GM23248 (cell line): ENCODE data around the gene KRT84. TPM values are rescaled to one million over a fixed set of nuclear protein-coding genes. Genes with fewer than 3 reads are reported as not detected.

Experiments used
- DNase-seq: peaks from one replicate; pipeline ENCODE4 v3.0.0-alpha.2; 2015
- H2AFZ ChIP-seq: fragments of 200-600 bp; sonication (generic); 2 replicates; pipeline ENCODE4 v1.6.1; 2016; ENCODE audit warnings: antibody characterized with exemption
- H3F3A ChIP-seq: fragments of 200-600 bp; sonication (generic); 2 replicates; pipeline ENCODE4 v1.6.1; 2016; ENCODE audit warnings: mild to moderate bottlenecking, antibody characterized with exemption, mixed run types; ENCODE audit not compliant: insufficient read depth
- H3K27ac ChIP-seq: fragments of 200-600 bp; sonication (generic); 2 replicates; pipeline ENCODE4 v1.5.1; 2016; ENCODE audit warnings: mild to moderate bottlenecking
- H3K27me3 ChIP-seq: fragments of 200-600 bp; sonication (generic); replicated peaks from 2 replicates; pipeline ENCODE4 v1.6.1; 2016; ENCODE audit warnings: mild to moderate bottlenecking; ENCODE audit not compliant: insufficient read depth
- H3K36me3 ChIP-seq: fragments of 200-600 bp; sonication (generic); 2 replicates; pipeline ENCODE4 v1.6.1; 2016; ENCODE audit warnings: low read depth, mild to moderate bottlenecking
- H3K4me1 ChIP-seq: fragments of 200-600 bp; sonication (generic); 2 replicates; pipeline ENCODE4 v1.6.1; 2016; ENCODE audit warnings: mild to moderate bottlenecking; ENCODE audit not compliant: insufficient read depth
- H3K4me2 ChIP-seq: fragments of 200-600 bp; sonication (generic); one replicate; pipeline ENCODE4 v1.6.1; 2016; ENCODE audit warnings: mild to moderate bottlenecking; ENCODE audit not compliant: unreplicated experiment
- H3K4me3 ChIP-seq: fragments of 200-600 bp; sonication (generic); 2 replicates; pipeline ENCODE4 v1.5.1; 2016; ENCODE audit warnings: mild to moderate bottlenecking
- H3K79me2 ChIP-seq: fragments of 200-600 bp; sonication (generic); 2 replicates; pipeline ENCODE4 v1.6.1; 2016; ENCODE audit warnings: mild to moderate bottlenecking; ENCODE audit not compliant: insufficient read depth
- H3K9ac ChIP-seq: fragments of 200-600 bp; sonication (generic); 2 replicates; pipeline ENCODE4 v1.6.1; 2016; ENCODE audit warnings: mild to moderate bottlenecking
- H3K9me2 ChIP-seq: fragments of 200-600 bp; sonication (generic); 2 replicates; pipeline ENCODE4 v1.6.1; 2016; ENCODE audit warnings: mixed run types, mild to moderate bottlenecking, moderate library complexity; ENCODE audit not compliant: insufficient read depth
- H3K9me3 ChIP-seq: fragments of 200-600 bp; sonication (generic); one replicate; pipeline ENCODE4 v1.6.1; 2017; ENCODE audit warnings: low read depth
- H4K20me1 ChIP-seq: fragments of 200-600 bp; sonication (generic); 2 replicates; pipeline ENCODE4 v1.6.0; 2016; ENCODE audit not compliant: insufficient read depth
- EZH2 ChIP-seq: fragments of 200-600 bp; sonication (generic); IDR thresholded peaks from 2 replicates; pipeline ENCODE4 v1.6.1; 2018; ENCODE audit warnings: antibody characterized with exemption, mild to moderate bottlenecking; ENCODE audit not compliant: insufficient read depth, poor library complexity, severe bottlenecking
- EZH2phosphoT487 ChIP-seq: fragments of 200-600 bp; sonication (generic); IDR thresholded peaks from 2 replicates; pipeline ENCODE4 v1.6.1; 2018; ENCODE audit warnings: antibody characterized with exemption, moderate library complexity, mild to moderate bottlenecking, low read depth; ENCODE audit not compliant: insufficient read depth
- WGBS, 2 experiments: methylation state at CpG; one replicate each; pipeline ENCODE4 v1.1.6; 2015 to 2017; ENCODE audit warnings: low lambda C conversion rate in 2 of 2, low coverage in 1 of 2; ENCODE audit errors: missing lambda C conversion rate in 2 of 2; 5-methylcytosine and 5-hydroxymethylcytosine counted together
- in situ Hi-C: fragments of 300-500 bp; cut with MboI; formaldehyde crosslinking; loops from 2 replicates; pipeline ENCODE4 v1.15.0; 2020
- polyA plus RNA-seq: library from polyadenylated mRNA; unstranded; fragments of >200 nt; fragmentation: Nextera tagmentation; extraction: Ambion mirVana; gene quantifications from 2 replicates; pipeline ENCODE4 v1.2.1, GENCODE V29; 2016
- total RNA-seq: library from RNA; depleted of rRNA; stranded (reverse); fragments of >200 nt; shearing (Covaris generic); gene quantifications from 2 replicates; pipeline ENCODE4 v1.2.3, GENCODE V29; 2014

Gene KRT84
- total and polyA plus RNA-seq, 2 experiments from 2014 or later, result not detected

- Histone ChIP-seq H3K4me2 (no peak overlapping the region), H2AFZ (no peak overlapping the region), H3K9ac (no peak overlapping the region), H3K9me3 (no peaks in the 10 kb centered on the region), H3K9me2 (no peaks in the 10 kb centered on the region), H3K4me1 (no peaks in the 10 kb centered on the region; the same call in 1 of the 2 replicates), H3K4me3 (no peak overlapping the region), H3K79me2 (no peaks in the 10 kb centered on the region), H3F3A (peaks cover 5% of the 10 kb centered on the region; the same call in 1 of the 2 replicates), H3K36me3 (no peaks in the 10 kb centered on the region), H3K27ac (no peak overlapping the region), H3K27me3 (peaks cover 32% of the 10 kb centered on the region), H4K20me1 (no peaks in the 10 kb centered on the region)
- no peak for TF ChIP-seq EZH2phosphoT487
- no peak for TF ChIP-seq EZH2
- in situ Hi-C loops, result no loop called here
- no peak for DNase-seq
- WGBS, 2 experiments, result 49 to 54% methylated on average over 6 of the region's 6 CpGs
Measured at GRCh38 chr12:52432559-52433207, 47.2 kb upstream of the KRT84 start.

GRCh38 chr12:52428121-52428520 lies 42.7 kb upstream of the KRT84 start:
- Histone ChIP-seq H3F3A (no peaks in the 10 kb centered on the region), H3K4me3 (no peak overlapping the region), H3K27ac (no peak overlapping the region), H3K4me2 (no peak overlapping the region), H3K9ac (no peak overlapping the region), H4K20me1 (no peaks in the 10 kb centered on the region), H3K27me3 (peaks cover 36% of the 10 kb centered on the region), H3K9me3 (no peaks in the 10 kb centered on the region), H2AFZ (no peak overlapping the region), H3K36me3 (no peaks in the 10 kb centered on the region), H3K9me2 (no peaks in the 10 kb centered on the region), H3K4me1 (no peaks in the 10 kb centered on the region), H3K79me2 (no peaks in the 10 kb centered on the region)
- in situ Hi-C loops, result no loop called here
- WGBS, 2 experiments, result 82 to 84% methylated on average over 10 of the region's 10 CpGs
- TF ChIP-seq EZH2, result no peak
- TF ChIP-seq EZH2phosphoT487, result no peak
- DNase-seq, result no peak

GRCh38 chr12:52427083-52427482 lies 41.6 kb upstream of the KRT84 start:
- WGBS, 2 experiments, result 82 to 85% methylated on average over 1 of the region's 1 CpG
- no peaks in the 10 kb centered on the region for H3F3A ChIP-seq
- H3K4me3 ChIP-seq, result no peak overlapping the region
- H3K27me3 ChIP-seq, result peaks cover 33% of the 10 kb centered on the region
- H3K27ac ChIP-seq, result no peak overlapping the region
- no peak overlapping the region for H3K4me2 ChIP-seq
- no peak overlapping the region for H3K9ac ChIP-seq
- DNase-seq, result no peak
- TF ChIP-seq EZH2phosphoT487, result no peak
- no peak for TF ChIP-seq EZH2
- no peaks in the 10 kb centered on the region for H3K9me2 ChIP-seq
- no peak overlapping the region for H2AFZ ChIP-seq
- no peaks in the 10 kb centered on the region for H3K79me2 ChIP-seq
- in situ Hi-C loops, result no loop called here
- no peaks in the 10 kb centered on the region for H3K9me3 ChIP-seq
- no peaks in the 10 kb centered on the region for H4K20me1 ChIP-seq
- no peaks in the 10 kb centered on the region for H3K36me3 ChIP-seq
- no peaks in the 10 kb centered on the region for H3K4me1 ChIP-seq

DNA sequence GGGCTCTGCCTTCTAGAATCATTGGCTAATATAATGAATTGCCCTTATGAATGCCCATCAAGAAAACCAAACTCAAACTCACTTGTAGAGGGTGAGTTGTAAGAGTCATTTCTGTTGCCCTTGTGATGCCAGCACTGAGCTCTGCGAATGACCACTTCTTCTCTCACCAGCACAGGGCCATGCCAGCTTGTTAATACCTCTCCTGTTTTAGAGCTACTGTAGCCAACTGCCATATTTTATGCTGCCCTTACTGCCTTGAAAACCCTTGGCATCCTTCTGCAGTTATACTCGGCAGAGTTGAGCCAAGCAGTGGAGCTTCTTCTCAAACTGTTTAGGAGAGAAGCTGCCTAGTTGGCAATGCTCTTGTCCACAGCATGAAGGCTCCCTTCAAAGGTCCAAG lies 40.6 kb upstream of the KRT84 start:
- in situ Hi-C loops, result no loop called here
- Histone ChIP-seq H3K36me3 (no peaks in the 10 kb centered on the region), H3K79me2 (no peaks in the 10 kb centered on the region), H3K9me3 (no peaks in the 10 kb centered on the region), H3K27ac (no peak overlapping the region), H3K4me1 (no peaks in the 10 kb centered on the region), H3F3A (no peaks in the 10 kb centered on the region), H3K27me3 (peaks cover 27% of the 10 kb centered on the region), H4K20me1 (no peaks in the 10 kb centered on the region), H3K4me2 (no peak overlapping the region), H3K9me2 (no peaks in the 10 kb centered on the region), H3K9ac (no peak overlapping the region), H2AFZ (no peak overlapping the region), H3K4me3 (no peak overlapping the region)
- 70 to 73% methylated on average over 2 of the region's 2 CpGs for WGBS, 2 experiments
- no peak for TF ChIP-seq EZH2
- no peak for TF ChIP-seq EZH2phosphoT487
- DNase-seq, result no peak

DNA sequence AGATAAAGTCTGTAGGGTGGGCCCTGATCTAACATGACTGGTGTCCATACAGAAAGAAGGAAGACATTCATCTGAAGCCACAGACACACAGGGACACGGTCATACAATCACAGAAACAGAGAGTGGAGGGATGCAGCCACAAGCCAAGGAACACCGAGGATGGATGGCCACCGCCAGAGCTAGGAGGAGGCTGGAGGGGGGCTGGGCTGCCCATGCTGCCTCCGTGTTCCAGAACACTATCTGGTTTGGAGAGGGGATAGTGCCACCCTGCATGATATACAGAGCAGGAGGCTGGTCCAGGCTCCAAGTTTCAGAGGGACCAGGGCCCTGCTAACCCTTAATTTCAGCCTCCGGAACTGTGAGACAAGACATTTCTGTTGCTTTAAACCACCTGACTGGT lies 40.0 kb upstream of the KRT84 start:
- Histone ChIP-seq H3K36me3 (no peaks in the 10 kb centered on the region), H3K9me2 (no peaks in the 10 kb centered on the region), H3K79me2 (no peaks in the 10 kb centered on the region), H3K4me2 (no peak overlapping the region), H3K9me3 (no peaks in the 10 kb centered on the region), H3K4me3 (no peak overlapping the region), H3K27me3 (peaks cover 26% of the 10 kb centered on the region), H4K20me1 (no peaks in the 10 kb centered on the region), H3K4me1 (no peaks in the 10 kb centered on the region), H2AFZ (no peak overlapping the region), H3K9ac (no peak overlapping the region), H3K27ac (no peak overlapping the region), H3F3A (no peaks in the 10 kb centered on the region)
- WGBS, 2 experiments, result 81 to 82% methylated on average over 5 of the region's 5 CpGs
- no peak for DNase-seq
- in situ Hi-C loops, result no loop called here
- no peak for TF ChIP-seq EZH2
- no peak for TF ChIP-seq EZH2phosphoT487
